HK-2 (cell line): Measurements from ENCODE around the gene GRWD1.

Source experiments
- DNase-seq: peaks from one replicate; pipeline ENCODE4 v3.0.0-alpha.2; 2018; ENCODE audit not compliant: unreplicated experiment

The GRWD1 gene

DNA sequence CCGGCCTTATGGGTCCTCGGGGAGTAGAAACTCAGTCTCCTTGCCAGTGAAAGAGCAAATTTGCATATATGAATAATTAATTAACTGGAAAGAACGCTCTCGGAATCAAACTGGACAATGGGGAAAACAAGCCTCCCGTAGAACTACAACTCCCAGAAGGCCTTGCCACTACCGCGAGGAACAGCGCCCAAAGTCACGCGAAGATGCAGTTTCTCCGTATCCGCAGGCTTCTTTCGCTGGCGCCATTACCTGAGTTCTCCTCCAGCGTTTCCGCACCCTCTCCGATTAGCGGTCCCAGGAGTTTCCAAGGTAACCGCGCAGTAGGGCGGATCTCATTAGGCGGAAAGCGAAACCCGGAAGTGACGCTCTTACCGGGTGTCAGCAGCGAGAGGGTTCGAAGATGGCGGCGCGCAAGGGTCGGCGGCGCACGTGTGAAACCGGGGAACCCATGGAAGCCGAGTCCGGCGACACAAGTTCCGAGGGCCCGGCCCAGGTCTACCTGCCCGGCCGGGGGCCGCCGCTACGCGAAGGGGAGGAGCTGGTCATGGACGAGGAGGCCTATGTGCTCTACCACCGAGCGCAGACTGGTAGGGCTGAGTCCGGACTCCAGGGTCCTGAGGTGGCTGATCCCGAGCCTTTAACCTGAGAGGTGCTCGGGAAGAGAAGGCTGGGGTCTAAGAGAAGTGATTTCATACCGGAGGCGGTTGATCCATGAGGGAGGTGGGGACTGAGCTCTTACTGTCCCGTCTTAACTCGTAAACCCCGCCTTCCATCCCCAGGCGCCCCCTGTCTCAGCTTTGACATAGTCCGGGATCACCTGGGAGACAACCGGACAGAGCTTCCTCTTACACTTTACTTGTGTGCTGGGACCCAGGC lies at the start of gene GRWD1:
Gene GRWD1 (plus strand): TSS at position 378 of the 876 bp plus-strand sequence. CDS start 23 bp downstream, at position 401.
- DNase-seq: peak; percentile 93

DNA sequence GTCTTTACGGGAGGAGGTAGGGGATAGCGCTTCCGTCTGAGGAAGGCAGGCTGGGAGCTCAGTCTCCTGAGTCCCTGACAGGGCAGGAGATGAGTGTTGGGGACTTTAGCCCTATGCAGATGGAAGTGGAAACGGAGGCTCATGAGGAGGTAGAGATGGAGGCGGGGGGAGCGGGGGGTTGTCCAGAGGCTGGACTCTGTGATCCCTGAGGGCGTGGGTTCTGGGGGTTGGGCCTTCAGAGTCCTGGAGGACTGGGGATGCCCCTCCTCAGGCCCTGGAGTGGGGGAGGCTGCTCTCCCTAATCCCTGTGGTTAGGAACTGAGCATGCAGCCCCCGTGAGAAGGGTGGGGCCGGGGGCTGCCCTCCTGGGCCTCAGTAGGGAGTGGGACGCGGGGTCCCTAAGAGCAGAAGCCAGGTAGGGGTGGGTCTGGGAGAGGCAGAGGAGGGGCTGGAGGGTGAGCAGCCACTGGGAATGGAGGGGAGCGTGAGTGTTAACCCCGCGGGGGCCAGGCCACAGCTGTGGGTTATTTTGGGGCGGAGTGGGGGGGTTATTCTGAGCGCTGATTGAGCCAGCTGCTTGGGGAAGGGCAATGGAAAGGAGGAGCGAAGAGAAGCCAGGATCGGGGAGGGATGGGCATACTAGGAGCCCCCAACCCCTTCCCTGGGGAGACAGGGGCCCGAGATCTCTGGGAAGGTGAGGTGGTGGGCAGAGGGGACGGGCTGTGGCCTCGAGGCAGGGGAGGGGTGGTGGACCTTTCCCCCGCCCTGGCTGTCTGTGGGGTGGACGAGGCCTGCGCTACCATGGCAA lies 49.6 kb upstream of the GRWD1 start:
- no peak for DNase-seq

DNA sequence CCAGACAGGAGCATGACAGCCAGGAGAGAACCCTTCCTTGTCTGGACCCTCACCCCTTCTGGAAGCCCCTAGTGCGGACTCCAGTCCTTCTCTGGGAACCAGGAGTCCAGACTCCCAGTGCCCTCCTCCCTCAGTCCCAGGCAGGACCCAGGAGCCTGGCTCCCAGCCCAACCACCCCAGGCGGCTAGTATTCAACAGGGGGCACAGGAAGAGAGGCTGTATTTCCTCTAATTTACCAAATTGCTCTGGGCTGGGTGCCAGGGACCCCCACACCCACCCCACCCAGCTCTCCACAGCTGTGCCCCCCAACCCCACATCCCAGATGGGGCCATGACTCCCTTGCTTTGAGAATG lies 49.0 kb upstream of the GRWD1 start:
- DNase-seq: no peak

DNA sequence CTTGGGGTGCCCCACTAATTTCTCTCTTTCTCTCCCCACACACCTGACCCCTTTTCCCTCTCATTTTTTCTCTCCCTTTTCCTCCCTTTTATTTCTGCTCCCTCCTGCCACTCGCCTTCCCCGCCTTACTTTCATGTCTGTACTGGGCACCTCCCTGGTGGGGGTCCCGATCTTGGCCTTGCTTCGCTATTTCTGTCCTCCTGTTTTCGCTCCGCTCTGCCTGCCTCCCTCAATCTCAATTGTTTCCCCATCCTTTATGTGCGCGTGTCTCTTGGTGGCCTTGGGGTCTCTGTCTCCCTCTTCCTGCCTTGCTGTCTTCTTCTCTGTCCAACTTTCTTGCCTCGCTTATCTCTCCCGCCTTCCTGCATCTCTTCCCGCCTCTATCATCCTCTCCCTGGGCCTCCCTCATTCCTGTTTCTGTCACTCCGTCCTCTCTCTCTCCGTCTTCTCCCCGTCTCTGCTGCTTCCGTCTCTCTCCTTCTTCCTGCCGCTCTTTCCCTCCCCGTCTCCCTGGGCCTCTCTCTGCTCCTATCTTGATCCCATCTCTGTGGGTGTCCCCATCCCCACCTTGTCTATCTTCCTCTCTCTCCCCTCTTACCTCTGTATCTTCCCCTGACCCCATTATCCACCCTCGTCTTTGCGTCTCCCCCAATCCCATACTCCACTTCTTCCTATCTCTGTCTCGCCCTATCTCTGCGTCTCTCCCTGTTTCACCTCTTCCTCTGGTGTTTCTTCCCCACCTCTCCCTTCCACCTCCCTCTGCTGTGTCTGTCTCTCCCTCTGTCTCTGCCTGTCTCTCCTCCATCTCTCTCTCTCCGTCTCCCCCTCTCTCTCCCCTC lies 48.3 kb upstream of the GRWD1 start:
- DNase-seq: no peak

DNA sequence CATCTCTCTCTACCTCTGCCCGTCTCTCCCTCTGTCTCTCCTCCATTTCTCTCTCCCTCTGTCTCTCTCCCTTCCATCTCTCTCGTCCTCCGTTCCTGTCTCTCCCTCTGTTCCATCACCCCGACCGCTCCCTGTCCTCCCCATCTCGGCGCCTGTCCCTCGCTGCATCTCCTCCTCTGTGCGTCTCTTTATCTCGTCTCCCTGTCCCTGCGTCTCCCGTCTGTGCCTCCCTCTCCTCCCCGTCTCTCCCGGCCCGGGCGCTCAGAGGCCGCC lies 47.7 kb upstream of the GRWD1 start:
- DNase-seq: no peak

DNA sequence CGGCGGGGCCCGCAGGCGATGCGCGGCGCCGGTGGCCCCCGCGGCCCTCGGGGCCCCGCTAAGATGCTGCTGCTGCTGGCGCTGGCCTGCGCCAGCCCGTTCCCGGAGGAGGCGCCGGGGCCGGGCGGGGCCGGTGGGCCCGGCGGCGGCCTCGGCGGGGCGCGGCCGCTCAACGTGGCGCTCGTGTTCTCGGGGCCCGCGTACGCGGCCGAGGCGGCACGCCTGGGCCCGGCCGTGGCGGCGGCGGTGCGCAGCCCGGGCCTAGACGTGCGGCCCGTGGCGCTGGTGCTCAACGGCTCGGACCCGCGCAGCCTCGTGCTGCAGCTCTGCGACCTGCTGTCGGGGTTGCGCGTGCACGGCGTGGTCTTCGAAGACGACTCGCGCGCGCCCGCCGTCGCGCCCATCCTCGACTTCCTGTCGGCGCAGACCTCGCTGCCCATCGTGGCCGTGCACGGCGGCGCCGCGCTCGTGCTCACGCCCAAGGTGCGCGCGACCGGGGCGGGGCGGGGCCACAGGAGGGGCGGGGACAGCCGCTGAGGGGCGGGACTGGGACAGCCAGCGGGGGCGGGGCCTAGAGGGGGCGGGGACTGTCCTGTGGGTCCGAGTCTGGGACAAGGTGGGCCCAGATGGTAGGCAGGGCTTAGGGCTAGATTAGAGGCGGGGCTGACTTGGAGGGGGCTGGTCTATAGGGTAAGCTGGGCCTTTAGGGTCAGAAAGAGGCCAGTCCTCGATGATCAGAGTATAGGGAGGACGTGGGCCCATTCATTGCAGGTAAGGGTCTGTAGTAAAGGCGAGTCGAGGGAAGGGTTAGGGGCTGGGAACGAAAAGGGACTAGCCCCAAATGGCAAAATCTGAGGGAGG lies 47.2 kb upstream of the GRWD1 start:
- peak; percentile 69 for DNase-seq

DNA sequence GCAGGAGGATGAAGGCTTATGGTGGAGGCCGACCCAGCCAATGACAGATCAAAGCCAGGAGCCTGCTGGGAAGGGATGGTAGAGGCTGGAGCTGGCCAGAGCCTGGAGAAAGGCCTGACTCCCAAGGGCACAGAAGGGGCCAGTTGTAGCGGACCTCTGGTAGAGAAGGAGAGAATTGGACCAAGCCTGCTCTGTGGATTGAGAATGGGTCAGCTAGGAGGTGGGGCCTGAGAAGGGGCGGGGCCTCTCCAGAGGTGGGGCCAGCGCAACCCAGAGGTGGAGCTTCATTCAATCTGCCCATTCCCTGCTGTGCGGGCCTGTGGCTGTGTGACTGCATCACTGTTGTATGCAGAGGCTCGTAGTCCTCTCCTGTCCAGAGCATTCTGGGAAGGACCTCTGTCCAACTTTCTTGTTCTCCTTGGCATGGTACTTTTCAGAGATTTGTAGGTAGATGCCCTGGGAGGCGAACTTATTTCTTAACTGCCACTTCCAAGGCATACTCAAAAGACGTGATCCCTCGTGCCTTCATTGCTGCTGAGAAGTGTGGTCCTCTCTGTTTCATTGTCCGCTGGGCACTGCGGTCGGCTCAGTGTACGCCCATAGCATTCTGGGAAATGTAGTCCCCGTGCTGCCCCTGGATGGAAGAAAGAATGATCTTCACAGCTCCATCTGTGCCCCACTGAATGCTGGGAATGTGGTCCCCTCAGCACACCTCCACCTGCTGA lies 45.6 kb upstream of the GRWD1 start:
- no peak for DNase-seq

DNA sequence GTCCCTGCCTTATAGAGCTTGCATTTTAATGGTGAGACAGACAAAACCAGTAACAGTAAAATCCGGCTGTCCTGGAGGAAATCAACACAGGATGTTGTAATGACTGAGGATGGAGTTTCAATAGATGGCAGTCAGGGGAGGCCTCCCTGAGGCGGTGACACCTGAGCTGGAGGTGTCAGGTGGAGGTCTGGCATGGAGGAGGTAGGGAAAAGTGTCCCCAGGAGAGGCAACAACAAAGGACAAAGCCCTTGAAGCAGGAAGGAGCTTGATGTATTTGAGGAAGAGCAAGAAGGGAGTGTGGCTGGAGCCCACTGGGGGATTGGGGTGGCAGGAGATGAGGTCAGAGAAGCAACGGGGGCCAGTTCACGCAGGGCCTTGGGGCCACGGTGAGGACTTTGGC lies 44.5 kb upstream of the GRWD1 start:
- DNase-seq: no peak

DNA sequence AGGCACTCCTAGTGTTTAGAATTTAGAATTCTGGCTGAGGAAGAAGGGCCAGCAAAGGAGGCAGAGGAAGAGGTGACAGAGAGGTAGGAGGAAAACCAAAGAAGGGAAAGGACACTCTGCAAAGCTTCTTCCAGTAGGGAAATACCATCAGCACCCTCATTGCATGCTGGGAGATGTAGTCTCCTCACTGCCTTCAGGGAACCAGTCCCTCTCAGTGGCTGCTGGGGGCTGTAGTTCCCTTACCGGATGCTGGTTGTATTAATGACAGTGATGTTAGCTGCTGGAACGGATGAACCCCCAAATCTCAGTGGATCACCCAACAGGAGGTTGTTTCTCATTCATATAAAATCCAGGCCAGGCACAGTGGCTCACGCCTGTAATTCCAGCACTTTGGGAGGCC lies 42.2 kb upstream of the GRWD1 start:
- peak; percentile 50 for DNase-seq

DNA sequence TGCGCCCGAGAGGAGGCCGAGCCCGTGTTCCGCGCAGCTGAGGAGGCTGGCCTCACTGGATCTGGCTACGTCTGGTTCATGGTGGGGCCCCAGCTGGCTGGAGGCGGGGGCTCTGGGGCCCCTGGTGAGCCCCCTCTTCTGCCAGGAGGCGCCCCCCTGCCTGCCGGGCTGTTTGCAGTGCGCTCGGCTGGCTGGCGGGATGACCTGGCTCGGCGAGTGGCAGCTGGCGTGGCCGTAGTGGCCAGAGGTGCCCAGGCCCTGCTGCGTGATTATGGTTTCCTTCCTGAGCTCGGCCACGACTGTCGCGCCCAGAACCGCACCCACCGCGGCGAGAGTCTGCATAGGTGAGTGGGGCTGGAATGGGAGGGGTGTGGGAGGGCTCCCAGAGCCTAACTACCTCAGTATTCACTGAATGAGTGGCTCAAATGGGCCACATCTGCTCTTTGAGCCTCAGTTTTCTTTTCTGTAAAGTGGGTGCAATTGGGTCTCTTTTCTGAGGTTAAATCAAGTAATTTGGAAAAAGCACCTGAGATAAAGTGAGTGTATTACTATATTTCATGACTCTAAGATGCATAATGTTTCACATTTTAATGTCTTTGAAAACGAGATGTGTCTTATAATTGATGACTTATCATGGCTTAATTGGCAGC lies 40.6 kb upstream of the GRWD1 start:
- no peak for DNase-seq

DNA sequence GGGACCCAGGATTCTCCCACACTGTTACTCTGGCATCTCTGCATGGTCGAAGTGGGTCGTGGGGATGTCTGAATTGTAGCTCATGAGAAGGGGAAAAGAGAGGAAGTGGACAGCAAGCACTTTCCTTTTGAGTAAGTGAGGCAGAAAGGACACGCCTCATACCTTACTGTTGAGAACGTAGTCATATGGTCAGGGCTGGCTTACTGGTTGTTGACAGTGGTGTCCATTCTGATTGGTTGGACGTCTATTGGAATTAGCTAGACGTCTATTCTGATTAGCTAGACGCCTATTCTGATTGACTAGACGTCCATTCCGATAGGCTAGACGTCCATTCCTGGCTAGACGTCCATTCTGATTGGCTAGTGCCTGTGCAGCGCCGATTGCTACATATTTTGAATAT lies 39.9 kb upstream of the GRWD1 start:
- no peak for DNase-seq

DNA sequence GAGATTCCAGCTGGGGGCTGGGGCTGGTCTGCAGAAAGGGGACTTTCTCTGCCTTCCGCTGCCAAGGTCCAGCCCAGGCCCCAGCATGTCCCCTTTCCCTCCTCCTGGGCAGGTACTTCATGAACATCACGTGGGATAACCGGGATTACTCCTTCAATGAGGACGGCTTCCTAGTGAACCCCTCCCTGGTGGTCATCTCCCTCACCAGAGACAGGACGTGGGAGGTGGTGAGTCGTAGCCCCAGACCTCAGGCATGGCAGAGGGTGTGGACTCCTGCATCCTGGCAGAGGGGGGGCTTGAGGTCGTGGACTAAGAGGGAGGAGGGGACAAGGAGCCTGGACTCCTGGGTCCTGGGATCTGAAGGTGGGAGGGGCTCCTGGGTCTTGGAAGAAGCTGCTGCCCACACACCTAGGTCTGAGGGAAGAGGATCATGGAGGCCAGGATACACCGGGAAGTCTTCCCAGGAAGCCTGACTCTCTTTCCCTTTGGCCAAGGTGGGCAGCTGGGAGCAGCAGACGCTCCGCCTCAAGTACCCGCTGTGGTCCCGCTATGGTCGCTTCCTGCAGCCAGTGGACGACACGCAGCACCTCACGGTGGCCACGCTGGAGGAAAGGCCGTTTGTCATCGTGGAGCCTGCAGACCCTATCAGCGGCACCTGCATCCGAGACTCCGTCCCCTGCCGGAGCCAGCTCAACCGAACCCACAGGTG lies 31.8 kb upstream of the GRWD1 start:
- peak; percentile 57 for DNase-seq

DNA sequence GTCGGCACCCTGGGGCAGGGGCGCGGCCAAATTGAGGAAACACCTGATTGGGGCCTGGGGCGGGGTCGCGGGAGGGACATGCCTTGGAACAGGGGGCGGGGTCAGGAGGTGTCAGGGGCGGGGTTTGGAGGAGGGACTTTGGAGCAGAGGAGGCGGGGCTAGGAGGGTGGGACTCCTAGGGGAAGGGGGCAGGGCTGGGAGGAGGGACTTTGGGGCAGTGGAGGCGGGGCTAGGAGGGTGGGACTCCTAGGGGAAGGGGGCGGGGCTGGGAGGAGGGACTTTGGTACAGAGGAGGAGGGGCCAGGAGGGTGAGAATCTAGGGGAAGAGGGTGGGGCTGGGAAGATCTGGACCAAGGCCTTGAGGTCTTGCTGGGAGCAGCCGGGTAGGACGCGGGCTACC lies 30.4 kb upstream of the GRWD1 start:
- no peak for DNase-seq

DNA sequence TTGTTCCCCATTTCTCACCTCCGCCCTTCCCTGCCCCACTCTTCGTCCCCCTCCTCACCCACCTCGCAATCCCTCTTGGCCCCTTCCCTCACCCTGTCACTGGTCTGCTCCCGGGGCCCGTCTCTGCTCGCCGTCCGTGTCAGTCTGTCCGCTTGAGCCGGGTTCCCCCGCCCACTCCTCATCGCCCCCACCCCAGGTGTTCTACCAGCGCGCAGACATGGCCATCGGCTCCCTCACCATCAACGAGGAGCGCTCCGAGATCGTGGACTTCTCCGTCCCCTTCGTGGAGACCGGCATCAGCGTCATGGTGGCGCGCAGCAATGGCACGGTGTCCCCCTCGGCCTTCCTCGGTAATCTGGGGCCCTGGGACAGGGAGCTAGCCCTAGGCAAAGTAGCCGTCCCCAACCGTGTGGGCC lies 30.0 kb upstream of the GRWD1 start:
- no peak for DNase-seq

DNA sequence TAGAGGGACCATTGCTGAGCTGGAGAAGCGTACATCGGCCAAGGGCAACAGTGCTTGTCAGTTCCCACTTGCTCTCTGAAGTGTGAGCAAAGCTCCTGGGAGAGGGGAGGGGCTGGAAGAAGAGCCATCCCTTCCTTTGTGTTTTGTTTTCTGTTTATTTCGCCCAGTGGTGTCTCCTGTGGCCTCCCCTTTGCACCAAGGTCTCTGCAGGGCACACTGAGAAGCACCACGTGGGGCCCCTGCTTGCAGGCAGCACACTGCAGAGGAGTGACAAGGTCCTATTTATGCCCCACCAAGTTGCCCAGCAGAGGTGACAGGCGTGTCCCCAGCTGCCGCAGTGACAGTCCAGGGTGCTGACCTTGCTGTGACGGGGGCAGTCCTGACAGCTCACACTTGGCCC lies 28.4 kb upstream of the GRWD1 start:
- no peak for DNase-seq

DNA sequence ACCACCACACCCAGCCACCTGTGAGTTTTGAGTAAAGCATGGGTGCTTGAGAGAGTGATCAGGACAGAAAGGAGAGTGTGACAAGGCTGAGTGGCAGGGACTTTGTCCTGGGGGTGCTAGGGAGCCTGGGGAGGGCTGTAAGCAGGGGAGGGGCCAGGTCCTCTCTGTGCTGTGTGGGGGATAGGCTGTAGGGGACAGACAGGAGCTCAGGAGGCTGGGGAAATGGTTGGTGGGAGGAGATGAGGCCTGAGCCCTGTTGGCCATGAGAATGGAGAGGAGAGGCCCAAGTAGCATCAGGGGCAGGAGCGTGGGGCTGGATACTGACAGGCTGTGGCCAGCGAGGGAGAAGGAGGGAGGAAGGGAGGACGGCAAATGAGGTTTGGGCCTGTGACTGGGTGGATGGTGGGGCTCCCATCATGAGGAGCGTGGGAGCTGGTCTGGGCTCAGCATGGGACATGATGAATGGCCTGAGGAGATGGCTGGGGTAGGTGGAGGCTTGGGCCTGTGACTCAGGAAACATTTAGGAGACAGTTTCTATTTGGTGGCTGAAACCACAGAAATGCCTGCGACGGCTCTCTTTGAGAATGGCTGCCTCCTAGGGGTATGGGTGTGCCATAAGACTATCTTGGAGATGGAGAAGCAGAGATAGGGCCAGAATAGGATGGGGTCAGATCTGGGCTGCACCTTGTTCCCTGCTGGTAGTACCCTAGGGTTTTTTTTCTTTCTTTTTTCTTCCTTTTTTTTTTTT lies 27.3 kb upstream of the GRWD1 start:
- DNase-seq: peak; percentile 20

DNA sequence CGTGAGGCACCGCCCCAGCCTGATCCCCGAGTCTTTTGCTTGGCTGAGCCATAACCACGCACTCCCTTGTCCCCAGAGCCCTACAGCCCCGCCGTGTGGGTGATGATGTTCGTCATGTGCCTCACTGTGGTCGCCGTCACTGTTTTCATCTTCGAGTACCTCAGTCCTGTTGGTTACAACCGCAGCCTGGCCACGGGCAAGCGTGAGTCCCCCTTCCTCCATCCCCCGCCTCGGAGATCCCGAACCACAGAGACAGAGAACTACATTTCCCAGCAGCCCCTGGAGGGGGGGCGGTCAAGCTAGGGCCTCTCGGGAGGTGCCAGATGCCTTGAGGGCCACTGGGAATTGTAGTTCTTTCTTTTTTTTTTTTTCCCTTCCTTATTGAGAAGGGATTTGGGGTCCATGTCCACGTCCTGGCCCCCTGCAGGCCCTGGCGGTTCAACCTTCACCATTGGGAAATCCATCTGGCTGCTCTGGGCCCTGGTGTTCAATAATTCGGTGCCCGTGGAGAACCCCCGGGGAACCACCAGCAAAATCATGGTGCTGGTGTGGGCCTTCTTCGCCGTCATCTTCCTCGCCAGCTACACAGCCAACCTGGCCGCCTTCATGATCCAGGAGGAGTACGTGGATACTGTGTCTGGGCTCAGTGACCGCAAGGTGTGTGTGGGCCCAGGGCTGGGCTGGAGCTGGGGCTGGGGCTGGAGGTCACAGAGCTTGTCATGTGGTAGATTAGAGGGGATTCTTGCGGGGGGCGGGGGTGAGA lies 26.4 kb upstream of the GRWD1 start:
- DNase-seq: no peak

DNA sequence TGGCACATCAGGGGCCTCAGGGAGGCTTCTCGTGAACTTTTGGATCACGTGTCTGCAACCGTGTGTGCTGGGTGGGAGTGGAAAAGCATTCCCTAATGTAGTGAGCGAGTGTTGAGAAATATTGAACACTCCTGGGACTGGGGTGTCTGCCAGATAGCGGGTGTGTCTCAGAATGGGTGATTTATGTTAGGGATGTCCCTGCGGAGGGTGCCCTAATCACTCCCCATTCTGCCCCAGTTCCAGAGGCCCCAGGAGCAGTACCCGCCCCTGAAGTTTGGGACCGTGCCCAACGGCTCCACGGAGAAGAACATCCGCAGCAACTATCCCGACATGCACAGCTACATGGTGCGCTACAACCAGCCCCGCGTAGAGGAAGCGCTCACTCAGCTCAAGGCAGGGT lies 24.2 kb upstream of the GRWD1 start:
- no peak for DNase-seq
